Body of pancreas (tissue), 4 donors: Measurements from ENCODE around the gene CDS2. TPM values are rescaled to one million over a fixed set of nuclear protein-coding genes. Genes with fewer than 3 reads are reported as not detected.

Source experiments
- ATAC-seq: fragments of 150-250 bp; one replicate; pipeline ENCODE4 v1.9.1; 2016
- DNase-seq, 4 donors: peaks; one replicate each; pipeline ENCODE4 v3.0.0-alpha.2; 2019
- H3K27ac ChIP-seq, 4 donors: fragments of 200-600 bp; sonication (generic); 1 replicate in 3 of 4; 2 replicates in 1 of 4; pipeline versions ENCODE4 v1.5.1 to v1.6.1; 2016 to 2019; ENCODE audit warnings: mild to moderate bottlenecking in 1 of 4, mixed read lengths in 1 of 4, moderate library complexity in 1 of 4
- H3K27me3 ChIP-seq, 2 donors: fragments of 200-600 bp; sonication (generic); one replicate each; pipeline ENCODE4 v1.6.0; 2016; ENCODE audit warnings: mild to moderate bottlenecking in 1 of 2
- H3K36me3 ChIP-seq, 2 donors: fragments of 200-600 bp; sonication (generic); replicated peaks in 1 of 2; 2 replicates each; pipeline ENCODE4 v1.5.1; 2016; ENCODE audit warnings: low read depth in 2 of 2; ENCODE audit not compliant: insufficient read depth in 1 of 2
- H3K4me1 ChIP-seq: fragments of 200-600 bp; sonication (generic); one replicate; pipeline ENCODE4 v1.6.0; 2016
- H3K4me3 ChIP-seq, 2 donors: fragments of 200-600 bp; sonication (generic); 1 replicate in 1 of 2; 2 replicates in 1 of 2; pipeline ENCODE4 v1.5.1; 2016 to 2019
- H3K9me3 ChIP-seq, 3 donors: fragments of 200-600 bp; sonication (generic); 1 replicate in 2 of 3; 2 replicates in 1 of 3; pipeline ENCODE4 v1.5.1; 2016
- POLR2A ChIP-seq, 3 donors: fragments of 450-650 bp; IDR thresholded peaks; one replicate each; pipeline ENCODE4 v1.6.1; 2016; ENCODE audit warnings: antibody characterized with exemption in 3 of 3, mild to moderate bottlenecking in 2 of 3
- WGBS, 2 donors: methylation state at CpG; one replicate each; pipeline ENCODE4 v1.1.5; 2017; 5-methylcytosine and 5-hydroxymethylcytosine counted together
- intact Hi-C: fragments of 100-400 bp; cut with DNase I; formaldehyde crosslinking; loops from one replicate; pipeline ENCODE4 v1.15.1; 2023
- total RNA-seq, 2 donors: library from RNA; depleted of rRNA; stranded (reverse); fragments of >200 nt; gene quantifications; one replicate each; pipeline ENCODE4 v1.1.0, GENCODE V29; 2016
- TF ChIP-seq, protein P1 (sequence below), 7 experiments: fragments of 450-650 bp in 4 of 7; fragments of 200-600 bp in 3 of 7; sonication (generic) in 3 of 7; IDR thresholded peaks; one replicate each; pipeline ENCODE4 v1.5.1; 2016 to 2019; ENCODE audit warnings: antibody characterized with exemption in 7 of 7

Gene CDS2
- total RNA-seq, 2 donors from 2014 or later: 10.2 to 13.5 TPM

DNA sequence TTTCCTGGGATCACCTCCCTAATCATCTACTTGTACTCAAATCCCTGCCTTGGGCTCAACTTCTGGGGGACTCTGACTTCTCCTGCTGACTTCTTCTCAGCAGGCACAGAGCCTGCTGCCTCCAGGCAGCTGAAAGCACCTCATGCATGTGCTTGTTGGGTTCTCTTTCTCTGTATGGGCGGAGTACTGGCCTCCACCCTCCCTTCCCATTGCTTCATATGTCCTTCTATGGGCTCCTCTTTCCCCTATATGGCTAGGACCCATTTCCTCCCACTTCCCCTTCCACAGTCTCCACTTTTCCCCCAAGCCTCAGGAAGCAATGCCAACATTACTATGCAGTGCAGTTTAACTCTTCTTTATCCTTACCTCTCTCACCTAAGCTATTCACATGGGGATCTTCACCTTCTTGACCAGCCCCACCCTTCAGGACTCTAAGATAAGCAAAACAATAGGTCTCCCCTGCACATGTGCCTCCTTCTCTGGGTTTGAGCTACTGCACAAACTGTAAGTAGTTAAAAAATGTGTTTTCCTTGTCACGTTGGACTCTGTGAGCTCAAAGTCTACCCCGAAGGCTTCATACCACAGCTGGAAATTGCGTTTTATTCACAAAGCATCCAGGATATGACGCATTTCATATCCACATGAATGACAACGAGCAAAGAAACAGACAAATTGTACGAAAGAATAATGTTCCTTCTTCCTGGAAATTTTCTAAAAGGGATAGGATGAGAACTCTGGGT, 93.7 kb downstream of the CDS2 start:
- Histone ChIP-seq H3K27me3 (no peaks in the 10 kb centered on the region), H3K4me1 (no peaks in the 10 kb centered on the region), H3K27ac (no peak overlapping the region), H3K9me3 (no peaks in the 10 kb centered on the region), H3K4me3 (no peak overlapping the region), H3K36me3 (no peaks in the 10 kb centered on the region)
- intact Hi-C loops: no loop called here
- DNase-seq (no peak), ATAC-seq (no peak)
- TF ChIP-seq POLR2A (IDR thresholded peaks at IDR 0.05): no peak
- TF ChIP-seq, protein P1, sequence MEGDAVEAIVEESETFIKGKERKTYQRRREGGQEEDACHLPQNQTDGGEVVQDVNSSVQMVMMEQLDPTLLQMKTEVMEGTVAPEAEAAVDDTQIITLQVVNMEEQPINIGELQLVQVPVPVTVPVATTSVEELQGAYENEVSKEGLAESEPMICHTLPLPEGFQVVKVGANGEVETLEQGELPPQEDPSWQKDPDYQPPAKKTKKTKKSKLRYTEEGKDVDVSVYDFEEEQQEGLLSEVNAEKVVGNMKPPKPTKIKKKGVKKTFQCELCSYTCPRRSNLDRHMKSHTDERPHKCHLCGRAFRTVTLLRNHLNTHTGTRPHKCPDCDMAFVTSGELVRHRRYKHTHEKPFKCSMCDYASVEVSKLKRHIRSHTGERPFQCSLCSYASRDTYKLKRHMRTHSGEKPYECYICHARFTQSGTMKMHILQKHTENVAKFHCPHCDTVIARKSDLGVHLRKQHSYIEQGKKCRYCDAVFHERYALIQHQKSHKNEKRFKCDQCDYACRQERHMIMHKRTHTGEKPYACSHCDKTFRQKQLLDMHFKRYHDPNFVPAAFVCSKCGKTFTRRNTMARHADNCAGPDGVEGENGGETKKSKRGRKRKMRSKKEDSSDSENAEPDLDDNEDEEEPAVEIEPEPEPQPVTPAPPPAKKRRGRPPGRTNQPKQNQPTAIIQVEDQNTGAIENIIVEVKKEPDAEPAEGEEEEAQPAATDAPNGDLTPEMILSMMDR (IDR thresholded peaks at IDR 0.05): no peak
- 52 to 58% methylated on average over 7 of the region's 7 CpGs for WGBS, 2 donors

DNA sequence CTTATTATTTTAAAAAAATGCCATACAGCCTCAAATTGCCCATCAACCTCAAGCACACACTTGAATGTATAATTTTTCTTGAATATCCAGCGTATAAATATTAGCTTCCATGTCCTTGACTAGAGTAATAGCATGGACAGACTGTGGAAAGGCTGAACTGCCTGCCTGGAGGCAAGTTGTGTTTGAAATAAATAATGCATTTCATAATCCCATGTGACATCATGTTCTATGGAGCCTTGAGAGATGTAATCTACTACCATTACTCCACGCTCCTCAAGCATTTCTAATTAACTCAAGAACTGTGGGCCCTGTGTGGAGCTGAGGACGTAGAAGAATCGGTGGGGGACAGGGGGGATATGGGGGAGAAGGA, 94.2 kb downstream of the CDS2 start:
- no peak for DNase-seq
- H3K4me3 ChIP-seq: no peak overlapping the region
- WGBS, 2 donors: 66 to 79% methylated on average over 4 of the region's 4 CpGs
- no peak for ATAC-seq
- no peaks in the 10 kb centered on the region for H3K36me3 ChIP-seq
- H3K27ac ChIP-seq: no peak overlapping the region
- intact Hi-C loops: no loop called here
- TF ChIP-seq, protein P1 (IDR thresholded peaks at IDR 0.05): no peak
- TF ChIP-seq POLR2A (IDR thresholded peaks at IDR 0.05): no peak
- no peaks in the 10 kb centered on the region for H3K27me3 ChIP-seq
- no peaks in the 10 kb centered on the region for H3K4me1 ChIP-seq
- H3K9me3 ChIP-seq: no peaks in the 10 kb centered on the region

DNA sequence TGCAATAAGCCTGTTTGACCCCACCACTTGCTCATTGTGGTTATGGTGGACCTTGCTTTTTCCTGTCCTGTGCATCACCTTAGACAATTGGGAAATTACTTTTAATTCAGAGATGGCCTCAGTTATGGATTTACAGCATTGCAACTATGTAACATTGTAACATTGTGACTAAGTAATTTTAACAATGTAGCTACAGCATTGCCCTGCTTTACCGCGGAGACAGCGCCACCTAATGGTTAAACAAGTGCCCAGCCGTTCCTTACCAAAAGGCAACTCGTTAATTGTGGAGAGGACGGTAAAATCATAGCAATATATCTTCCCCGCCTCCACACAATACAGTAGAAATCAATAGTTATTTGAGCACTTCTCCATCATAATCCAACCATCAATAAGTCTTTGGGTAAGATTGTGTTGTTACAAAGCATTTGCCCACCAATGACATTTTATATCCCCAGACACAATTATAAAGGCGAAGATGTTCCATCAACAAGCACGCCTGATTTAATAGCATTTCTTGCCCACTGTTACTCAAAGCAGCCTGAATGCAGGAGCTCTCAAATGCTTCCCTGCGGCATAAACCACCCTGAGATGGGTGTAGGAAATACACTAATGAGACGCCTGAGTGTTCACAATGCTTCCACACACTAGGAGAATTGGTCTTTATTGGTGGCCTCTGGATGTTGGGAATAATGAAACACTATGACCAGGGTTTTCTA, 96.3 kb downstream of the CDS2 start:
- Histone ChIP-seq H3K36me3 (no peaks in the 10 kb centered on the region), H3K9me3 (no peaks in the 10 kb centered on the region), H3K4me1 (no peaks in the 10 kb centered on the region), H3K27ac (no peak overlapping the region), H3K4me3 (no peak overlapping the region), H3K27me3 (no peaks in the 10 kb centered on the region)
- 26 to 28% methylated on average over 11 of the region's 11 CpGs for WGBS, 2 donors
- peak; percentile 47 to 64 (median 54) for DNase-seq
- TF ChIP-seq, protein P1 (IDR thresholded peaks at IDR 0.05): peak; percentile 63 to 92 (median 75)
- TF ChIP-seq POLR2A (IDR thresholded peaks at IDR 0.05): no peak
- intact Hi-C loops: no loop called here
- peak; percentile 52 for ATAC-seq

DNA sequence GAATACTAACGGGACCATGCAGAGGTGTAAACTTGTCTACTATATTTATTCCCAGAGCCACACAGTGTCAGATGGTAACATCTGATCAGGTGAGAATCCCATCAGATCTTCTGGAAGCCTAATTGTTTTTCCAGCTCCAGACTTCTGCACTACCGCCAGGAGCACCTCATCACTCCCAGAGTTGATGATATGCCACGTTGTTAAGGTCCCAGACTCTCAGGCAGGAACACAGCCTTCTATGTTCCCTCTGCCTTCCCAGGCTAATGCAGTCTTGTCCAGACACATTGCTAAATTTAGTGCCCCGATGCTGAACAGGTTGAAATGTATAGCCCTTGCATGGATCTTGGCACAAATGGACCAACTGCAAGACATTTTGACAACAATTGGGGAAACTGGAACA, 103.7 kb downstream of the CDS2 start:
- Histone ChIP-seq H3K27ac (no peak overlapping the region), H3K4me1 (no peaks in the 10 kb centered on the region), H3K36me3 (no peaks in the 10 kb centered on the region), H3K9me3 (no peaks in the 10 kb centered on the region), H3K27me3 (no peaks in the 10 kb centered on the region), H3K4me3 (no peak overlapping the region)
- WGBS, 2 donors: 52 to 59% methylated on average over 4 of the region's 4 CpGs
- no peak for ATAC-seq
- intact Hi-C loops: no loop called here
- no peak for TF ChIP-seq POLR2A (IDR thresholded peaks at IDR 0.05)
- TF ChIP-seq, protein P1 (IDR thresholded peaks at IDR 0.05): no peak
- DNase-seq: no peak
